Aorta (tissue), 5 donors: ENCODE measurements around the gene FAF1. TPM values are rescaled to one million over a fixed set of nuclear protein-coding genes. Genes with fewer than 3 reads are reported as not detected.

ENCODE experiments used
- ATAC-seq: fragments of 200-7000 bp; cut with Tn5 transposase; one replicate; pipeline ENCODE4 v1.9.1; 2022; ENCODE audit warnings: moderate library complexity; ENCODE audit not compliant: low FRiP score
- DNase-seq, 2 donors: peaks; one replicate each; pipeline ENCODE4 v3.0.0-alpha.2; 2020
- H3K27ac ChIP-seq, 2 donors: one replicate each; pipeline ENCODE4 v1.5.1; 2013; ENCODE audit warnings: low read length in 2 of 2, mild to moderate bottlenecking in 2 of 2, moderate library complexity in 2 of 2, control low read depth in 1 of 2, inconsistent platforms in 1 of 2, low read depth in 1 of 2
- H3K27me3 ChIP-seq, 2 donors: one replicate each; pipeline ENCODE4 v1.6.1; 2013; ENCODE audit warnings: control low read depth in 1 of 2, low read length in 1 of 2, mild to moderate bottlenecking in 1 of 2, moderate library complexity in 1 of 2; ENCODE audit not compliant: insufficient read depth in 2 of 2, control insufficient read depth in 1 of 2
- H3K36me3 ChIP-seq, 2 donors: one replicate each; pipeline ENCODE4 v1.6.1; 2013; ENCODE audit warnings: control low read depth in 1 of 2, low read length in 1 of 2, mild to moderate bottlenecking in 1 of 2; ENCODE audit not compliant: insufficient read depth in 2 of 2, control insufficient read depth in 1 of 2
- H3K4me1 ChIP-seq, 2 donors: one replicate each; pipeline ENCODE4 v1.6.1; 2013; ENCODE audit warnings: low read length in 2 of 2, control low read depth in 1 of 2, mild to moderate bottlenecking in 1 of 2, moderate library complexity in 1 of 2; ENCODE audit not compliant: insufficient read depth in 2 of 2, control insufficient read depth in 1 of 2
- H3K4me3 ChIP-seq, 2 donors: one replicate each; pipeline ENCODE4 v1.5.1; 2013; ENCODE audit warnings: low read length in 2 of 2, control low read depth in 1 of 2, mild to moderate bottlenecking in 1 of 2
- H3K9me3 ChIP-seq: one replicate; pipeline ENCODE4 v1.6.1; 2013; ENCODE audit warnings: mild to moderate bottlenecking, low read length; ENCODE audit not compliant: control insufficient read depth
- WGBS, 2 donors: extraction: QIAGEN DNeasy Blood & Tissue Kit; methylation state at CpG; one replicate each; pipeline ENCODE4 v1.1.7; 2013; 5-methylcytosine and 5-hydroxymethylcytosine counted together
- intact Hi-C, 2 donors: fragments of 100-400 bp; cut with DNase I; formaldehyde crosslinking; loops; one replicate each; pipeline versions ENCODE4 v1.14.2 to v1.15.0; 2022
- polyA plus RNA-seq, 2 donors: library from polyadenylated mRNA; stranded (reverse); fragments of 200-250 nt; gene quantifications; one replicate each; pipeline ENCODE4 v1.2.3, GENCODE V29; 2013
- total RNA-seq, 2 donors: library from RNA; stranded (reverse); fragmentation: NEBNext Ultra II Directional; extraction: Animal tissue kit (Norgen Biotek cat#: 25700); gene quantifications; one replicate each; pipeline ENCODE4 v1.2.1, GENCODE V29; 2021
- donor health status: healthy with polysubstance abuse.
- donor health status: Bipolar disorder and iron deficiency.
- donor health status: DM: no; HTN: no; CAD: no.
- donor health status: DM: no; HTN: no; CAD: no.
- donor health status: DM: yes; HTN: yes; CAD: no.

Gene FAF1
- total and polyA plus RNA-seq, 4 donors = 27.0 to 56.1 (median 43.0) TPM

- Histone ChIP-seq H3K27me3 (no peaks in the 10 kb centered on the region), H3K27ac (no peak overlapping the region), H3K4me1 (no peaks in the 10 kb centered on the region), H3K36me3 (no peaks in the 10 kb centered on the region), H3K4me3 (no peak overlapping the region), H3K9me3 (no peaks in the 10 kb centered on the region)
- DNase-seq = no peak
- intact Hi-C loops = no loop called here
- 52 to 71% methylated on average over 1 of the region's 1 CpG for WGBS, 2 donors
- ATAC-seq = no peak
Measured at GRCh38 chr1:50975436-50975835, 15.4 kb upstream of the FAF1 start.

GRCh38 chr1:50974618-50974935 is 14.5 kb upstream of the FAF1 start:
- Histone ChIP-seq H3K4me1 (no peaks in the 10 kb centered on the region), H3K36me3 (no peaks in the 10 kb centered on the region), H3K27me3 (no peaks in the 10 kb centered on the region), H3K9me3 (no peaks in the 10 kb centered on the region), H3K27ac (no peak overlapping the region), H3K4me3 (no peak overlapping the region)
- no peak for DNase-seq
- no peak for ATAC-seq
- intact Hi-C loops = no loop called here
- WGBS, 2 donors = 53 to 61% methylated on average over 1 of the region's 1 CpG

GRCh38 chr1:50973875-50974617 is 14.0 kb upstream of the FAF1 start:
- no peaks in the 10 kb centered on the region for H3K27me3 ChIP-seq
- no peak for ATAC-seq
- intact Hi-C loops = no loop called here
- no peak for DNase-seq
- H3K4me3 ChIP-seq = no peak overlapping the region
- H3K9me3 ChIP-seq = no peaks in the 10 kb centered on the region
- H3K4me1 ChIP-seq = no peaks in the 10 kb centered on the region
- peak overlapping the region in 1 of 2 donors; percentile 53 for H3K27ac ChIP-seq
- 79 to 84% methylated on average over 13 of the region's 13 CpGs for WGBS, 2 donors
- H3K36me3 ChIP-seq = no peaks in the 10 kb centered on the region

GRCh38 chr1:50973255-50973654 is 13.2 kb upstream of the FAF1 start:
- DNase-seq (no peak), ATAC-seq (no peak)
- Histone ChIP-seq H3K27ac (no peak overlapping the region), H3K4me1 (no peaks in the 10 kb centered on the region), H3K27me3 (no peaks in the 10 kb centered on the region), H3K4me3 (no peak overlapping the region), H3K9me3 (no peaks in the 10 kb centered on the region), H3K36me3 (no peaks in the 10 kb centered on the region)
- intact Hi-C loops = no loop called here
- 68 to 76% methylated on average over 1 of the region's 1 CpG for WGBS, 2 donors

- H3K4me3 ChIP-seq = no peak overlapping the region
- H3K9me3 ChIP-seq = no peaks in the 10 kb centered on the region
- no peaks in the 10 kb centered on the region for H3K4me1 ChIP-seq
- DNase-seq = no peak
- no peak for ATAC-seq
- no peak overlapping the region for H3K27ac ChIP-seq
- H3K27me3 ChIP-seq = no peaks in the 10 kb centered on the region
- 26 to 32% methylated on average over 1 of the region's 1 CpG for WGBS, 2 donors
- H3K36me3 ChIP-seq = no peaks in the 10 kb centered on the region
- intact Hi-C loops = no loop called here
Measured at GRCh38 chr1:50972766-50973165, 12.7 kb upstream of the FAF1 start.

GRCh38 chr1:50971748-50972305 is 11.8 kb upstream of the FAF1 start:
- Histone ChIP-seq H3K9me3 (no peaks in the 10 kb centered on the region), H3K4me3 (no peak overlapping the region), H3K27me3 (no peaks in the 10 kb centered on the region), H3K4me1 (peaks cover 0 to 2% of the 10 kb centered on the region in 2 donors), H3K27ac (no peak overlapping the region), H3K36me3 (no peaks in the 10 kb centered on the region)
- ATAC-seq (no peak), DNase-seq (no peak)
- 38 to 47% methylated on average over 6 of the region's 6 CpGs for whole genome bisulfite sequencing, 2 donors
- intact Hi-C loops = no loop called here

- peak overlapping the region; percentile 75 to 83 for H3K4me3 ChIP-seq
Measured at GRCh38 chr1:50970931-50971582, 11.0 kb upstream of the FAF1 start.

GRCh38 chr1:50970509-50970887 is 10.4 kb upstream of the FAF1 start:
- DNase-seq = no peak
- H3K36me3 ChIP-seq = no peaks in the 10 kb centered on the region
- H3K27me3 ChIP-seq = no peaks in the 10 kb centered on the region
- peaks cover 0 to 2% of the 10 kb centered on the region in 2 donors for H3K4me1 ChIP-seq
- no peaks in the 10 kb centered on the region for H3K9me3 ChIP-seq
- intact Hi-C loops = no loop called here
- ATAC-seq = no peak
- WGBS, 2 donors = 1 to 2% methylated on average over 6 of the region's 6 CpGs
- H3K4me3 ChIP-seq = peak overlapping the region; percentile 75 to 83
- peak overlapping the region; percentile 16 to 71 for H3K27ac ChIP-seq

More at GRCh38 chr1:50970931-50971582, 11.0 kb upstream of the FAF1 start:
- Histone ChIP-seq H3K9me3 (no peaks in the 10 kb centered on the region), H3K4me1 (peaks cover 0 to 2% of the 10 kb centered on the region in 2 donors), H3K36me3 (no peaks in the 10 kb centered on the region), H3K27me3 (no peaks in the 10 kb centered on the region), H3K27ac (peak overlapping the region; percentile 16 to 56)
- DNase-seq = no peak
- no peak for ATAC-seq
- intact Hi-C loops = no loop called here
- 5 to 6% methylated on average over 7 of the region's 7 CpGs for WGBS, 2 donors
